Thyroid gland (tissue), 4 donors: Measurements from ENCODE around the gene PHLDB3. TPM values are rescaled to one million over a fixed set of nuclear protein-coding genes. Genes with fewer than 3 reads are reported as not detected.

Source experiments
- DNase-seq, 2 donors: peaks; one replicate each; pipeline ENCODE4 v3.0.0-alpha.2; 2019
- H3K27ac ChIP-seq, 3 donors: fragments of 200-600 bp; sonication (generic); 1 replicate in 2 of 3; 2 replicates in 1 of 3; pipeline ENCODE4 v1.5.1; 2016 to 2019; ENCODE audit warnings: mild to moderate bottlenecking in 1 of 3, moderate library complexity in 1 of 3
- H3K27me3 ChIP-seq: fragments of 200-600 bp; sonication (generic); one replicate; pipeline ENCODE4 v1.5.1; 2019
- H3K36me3 ChIP-seq, 2 donors: fragments of 200-600 bp; sonication (generic); one replicate each; pipeline ENCODE4 v1.5.1; 2016 to 2019
- H3K4me1 ChIP-seq, 2 donors: fragments of 200-600 bp; sonication (generic); one replicate each; pipeline ENCODE4 v1.5.1; 2017 to 2019
- H3K4me3 ChIP-seq, 3 donors: fragments of 200-600 bp; sonication (generic); replicated peaks in 1 of 3; 1 replicate in 2 of 3; 2 replicates in 1 of 3; pipeline ENCODE4 v1.5.1; 2016; ENCODE audit warnings: mild to moderate bottlenecking in 1 of 3
- H3K9me3 ChIP-seq: fragments of 200-600 bp; sonication (generic); one replicate; pipeline ENCODE4 v1.5.1; 2017
- CTCF ChIP-seq, 6 experiments: fragments of 200-600 bp in 3 of 6; fragments of 450-650 bp in 3 of 6; sonication (generic) in 3 of 6; IDR thresholded peaks; one replicate each; pipeline ENCODE4 v1.5.1; 2016 to 2019; ENCODE audit warnings: antibody characterized with exemption in 6 of 6, mild to moderate bottlenecking in 2 of 6, inconsistent platforms in 1 of 6, moderate library complexity in 1 of 6
- POLR2A ChIP-seq, 2 donors: fragments of 450-650 bp; IDR thresholded peaks; one replicate each; pipeline ENCODE4 v1.6.1; 2017; ENCODE audit warnings: antibody characterized with exemption in 2 of 2, mild to moderate bottlenecking in 2 of 2, moderate library complexity in 1 of 2
- WGBS, 2 donors: methylation state at CpG; one replicate each; pipeline ENCODE4 v1.1.5; 2017; 5-methylcytosine and 5-hydroxymethylcytosine counted together
- intact Hi-C: fragments of 100-400 bp; cut with DNase I; formaldehyde crosslinking; loops from one replicate; pipeline ENCODE4 v1.15.1; 2023
- total RNA-seq, 4 donors: library from RNA; depleted of rRNA; stranded (reverse); fragments of >200 nt; gene quantifications; one replicate each; pipeline ENCODE4 v1.2.3, GENCODE V29; 2016

PHLDB3 gene
- total RNA-seq, 4 donors from 2014 or later: 4.4 to 19.6 (median 7.4) TPM

GRCh38 chr19:43534305-43534815, 29.8 kb upstream of the PHLDB3 start:
- Histone ChIP-seq H3K27ac (peak overlapping the region in 2 of 3 donors; percentile 29 to 92), H3K4me3 (peak overlapping the region in 1 of 3 donors; percentile 53), H3K27me3 (no peaks in the 10 kb centered on the region), H3K4me1 (peaks cover 7 to 28% of the 10 kb centered on the region in 2 donors), H3K36me3 (peaks cover 0 to 2% of the 10 kb centered on the region in 2 donors), H3K9me3 (no peaks in the 10 kb centered on the region)
- TF ChIP-seq CTCF (IDR thresholded peaks at IDR 0.05): no peak
- TF ChIP-seq POLR2A (IDR thresholded peaks at IDR 0.05): no peak
- DNase-seq: no peak
- intact Hi-C loops: loop anchor here (10.0 kb wide), 1 partner anchor 60 kb away; the partner anchor contains the start of genes IRGQ and ZNF576
- 15 to 26% methylated on average over 17 of the region's 17 CpGs for WGBS, 2 donors

GRCh38 chr19:43533546-43534304, 29.2 kb upstream of the PHLDB3 start:
- peak; percentile 99 for DNase-seq
- WGBS, 2 donors: 1 to 2% methylated on average over 22 to 32 of the region's 41 CpGs
- Histone ChIP-seq H3K27ac (peak overlapping the region; percentile 87 to 92 (median 90)), H3K27me3 (no peaks in the 10 kb centered on the region), H3K4me1 (peaks cover 7 to 32% of the 10 kb centered on the region in 2 donors), H3K36me3 (no peaks in the 10 kb centered on the region), H3K4me3 (peak overlapping the region; percentile 53 to 61 (median 56)), H3K9me3 (no peaks in the 10 kb centered on the region)
- TF ChIP-seq CTCF (IDR thresholded peaks at IDR 0.05): no peak
- TF ChIP-seq POLR2A (IDR thresholded peaks at IDR 0.05): no peak
- intact Hi-C loops: loop anchor here (10.0 kb wide), 1 partner anchor 61 kb away; the partner anchor contains the start of genes IRGQ and ZNF576

- peak within 1 kb of the TSS; percentile 53 to 61 (median 56) for H3K4me3 ChIP-seq
- TF ChIP-seq POLR2A (IDR thresholded peaks at IDR 0.05) (peak in 1 of 2 donors; percentile 53), CTCF (IDR thresholded peaks at IDR 0.05) (peak in 1 of 6 experiments; percentile 7)
- no peaks in the 10 kb centered on the region for H3K27me3 ChIP-seq
- no peaks in the 10 kb centered on the region for H3K36me3 ChIP-seq
- 0% methylated on average over 18 of the region's 47 CpGs for WGBS, 2 donors
- intact Hi-C loops: loop anchor here (10.0 kb wide), 1 partner anchor 62 kb away; the partner anchor contains the start of genes IRGQ and ZNF576
- H3K27ac ChIP-seq: peak within 1 kb of the TSS; percentile 87 to 92 (median 90)
- H3K9me3 ChIP-seq: no peaks in the 10 kb centered on the region
- H3K4me1 ChIP-seq: peaks cover 13 to 39% of the 10 kb centered on the region in 2 donors
- DNase-seq: peak; percentile 92 to 93
These were observed 28.5 kb upstream of the PHLDB3 start, which contains the start of gene ZNF575 for GRCh38 chr19:43532962-43533545. Gene ZNF575, plus strand, starts transcription at chr19:43533188. Its CDS starts 1,235 bp downstream, at chr19:43534423.

GRCh38 chr19:43532571-43532961, 28.0 kb upstream of the PHLDB3 start:
- H3K27me3 ChIP-seq: no peaks in the 10 kb centered on the region

More at GRCh38 chr19:43532571-43532961, 28.0 kb upstream of the PHLDB3 start:
- TF ChIP-seq POLR2A (IDR thresholded peaks at IDR 0.05): no peak
- TF ChIP-seq CTCF (IDR thresholded peaks at IDR 0.05): no peak
- peak overlapping the region; percentile 44 to 92 (median 87) for H3K27ac ChIP-seq
- no peak for DNase-seq
- intact Hi-C loops: loop anchor here (10.0 kb wide), 1 partner anchor 62 kb away; the partner anchor contains the start of genes IRGQ and ZNF576
- 2 to 4% methylated on average over 13 to 15 of the region's 16 CpGs for WGBS, 2 donors
- peaks cover 15 to 39% of the 10 kb centered on the region in 2 donors for H3K4me1 ChIP-seq
- H3K4me3 ChIP-seq: peak overlapping the region in 1 of 3 donors; percentile 53
- no peaks in the 10 kb centered on the region for H3K9me3 ChIP-seq
- no peaks in the 10 kb centered on the region for H3K36me3 ChIP-seq
